ENCODE measurements around the gene GRIN3B.
"Not testable (repeated sequence)": the region's sequence is repeated elsewhere in the genome, so short reads cannot be mapped to it uniquely, and the experiment has no call there.

GRIN3B gene, protein sequence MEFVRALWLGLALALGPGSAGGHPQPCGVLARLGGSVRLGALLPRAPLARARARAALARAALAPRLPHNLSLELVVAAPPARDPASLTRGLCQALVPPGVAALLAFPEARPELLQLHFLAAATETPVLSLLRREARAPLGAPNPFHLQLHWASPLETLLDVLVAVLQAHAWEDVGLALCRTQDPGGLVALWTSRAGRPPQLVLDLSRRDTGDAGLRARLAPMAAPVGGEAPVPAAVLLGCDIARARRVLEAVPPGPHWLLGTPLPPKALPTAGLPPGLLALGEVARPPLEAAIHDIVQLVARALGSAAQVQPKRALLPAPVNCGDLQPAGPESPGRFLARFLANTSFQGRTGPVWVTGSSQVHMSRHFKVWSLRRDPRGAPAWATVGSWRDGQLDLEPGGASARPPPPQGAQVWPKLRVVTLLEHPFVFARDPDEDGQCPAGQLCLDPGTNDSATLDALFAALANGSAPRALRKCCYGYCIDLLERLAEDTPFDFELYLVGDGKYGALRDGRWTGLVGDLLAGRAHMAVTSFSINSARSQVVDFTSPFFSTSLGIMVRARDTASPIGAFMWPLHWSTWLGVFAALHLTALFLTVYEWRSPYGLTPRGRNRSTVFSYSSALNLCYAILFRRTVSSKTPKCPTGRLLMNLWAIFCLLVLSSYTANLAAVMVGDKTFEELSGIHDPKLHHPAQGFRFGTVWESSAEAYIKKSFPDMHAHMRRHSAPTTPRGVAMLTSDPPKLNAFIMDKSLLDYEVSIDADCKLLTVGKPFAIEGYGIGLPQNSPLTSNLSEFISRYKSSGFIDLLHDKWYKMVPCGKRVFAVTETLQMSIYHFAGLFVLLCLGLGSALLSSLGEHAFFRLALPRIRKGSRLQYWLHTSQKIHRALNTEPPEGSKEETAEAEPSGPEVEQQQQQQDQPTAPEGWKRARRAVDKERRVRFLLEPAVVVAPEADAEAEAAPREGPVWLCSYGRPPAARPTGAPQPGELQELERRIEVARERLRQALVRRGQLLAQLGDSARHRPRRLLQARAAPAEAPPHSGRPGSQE

DNA sequence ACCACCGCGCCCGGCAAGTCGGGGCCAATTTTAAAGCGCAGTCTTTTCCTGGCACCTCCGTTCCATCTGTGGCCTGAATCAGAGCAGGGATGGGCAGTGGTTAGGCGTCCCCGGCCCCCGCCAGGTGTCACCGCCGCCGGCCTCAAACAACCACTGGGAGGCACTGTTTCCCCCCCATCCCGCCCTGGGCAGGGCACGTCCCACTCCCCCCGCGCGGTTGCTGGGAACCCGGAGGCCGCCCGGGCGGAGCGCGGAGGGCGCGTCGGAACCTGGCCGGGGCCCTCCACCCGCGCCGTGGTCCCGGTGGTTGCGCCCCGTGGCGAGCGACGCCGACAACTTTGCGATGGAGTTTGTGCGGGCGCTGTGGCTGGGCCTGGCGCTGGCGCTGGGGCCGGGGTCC, at the start of gene GRIN3B:
TSS of gene GRIN3B (plus strand) at position 325 of the 400 bp plus-strand sequence. CDS start at position 344, 19 bp downstream.
- H3K4me3 ChIP-seq (ENCODE audit: low read depth, low read length) = peak within 1 kb of the TSS; percentile 8

DNA sequence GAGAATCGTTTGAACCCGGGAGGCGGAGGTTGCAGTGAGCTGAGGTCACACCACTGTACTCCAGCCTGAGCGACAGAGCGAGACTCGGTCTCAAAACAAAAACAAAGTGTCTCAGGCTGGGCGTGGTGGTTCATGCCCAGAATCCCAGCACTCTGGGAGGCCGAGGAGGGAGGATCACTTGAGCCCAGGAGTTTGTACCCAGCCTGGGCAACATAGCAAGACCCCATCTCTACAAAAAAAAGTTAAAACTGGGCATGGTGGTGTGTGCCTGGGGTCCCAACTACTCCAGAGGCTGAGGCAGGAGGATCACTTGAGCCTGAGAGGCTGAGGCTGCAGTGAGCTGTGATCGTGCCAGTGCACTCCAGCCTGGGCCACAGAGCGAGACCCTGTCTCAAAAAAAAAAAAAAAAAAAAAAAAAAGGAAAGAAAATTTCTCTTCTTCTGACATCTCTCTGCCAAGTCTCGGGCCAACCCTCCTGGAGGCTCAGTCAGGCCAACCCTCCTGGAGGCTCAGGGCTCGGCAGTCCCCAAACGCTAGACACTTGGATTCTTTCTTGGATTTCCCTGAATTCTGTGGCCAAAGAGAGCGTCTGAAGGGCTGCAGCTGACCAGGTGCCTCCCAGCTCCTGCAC, 48.1 kb upstream of the GRIN3B start:
- H3K4me3 ChIP-seq (ENCODE audit: low read depth, low read length) = no peak overlapping the region

DNA sequence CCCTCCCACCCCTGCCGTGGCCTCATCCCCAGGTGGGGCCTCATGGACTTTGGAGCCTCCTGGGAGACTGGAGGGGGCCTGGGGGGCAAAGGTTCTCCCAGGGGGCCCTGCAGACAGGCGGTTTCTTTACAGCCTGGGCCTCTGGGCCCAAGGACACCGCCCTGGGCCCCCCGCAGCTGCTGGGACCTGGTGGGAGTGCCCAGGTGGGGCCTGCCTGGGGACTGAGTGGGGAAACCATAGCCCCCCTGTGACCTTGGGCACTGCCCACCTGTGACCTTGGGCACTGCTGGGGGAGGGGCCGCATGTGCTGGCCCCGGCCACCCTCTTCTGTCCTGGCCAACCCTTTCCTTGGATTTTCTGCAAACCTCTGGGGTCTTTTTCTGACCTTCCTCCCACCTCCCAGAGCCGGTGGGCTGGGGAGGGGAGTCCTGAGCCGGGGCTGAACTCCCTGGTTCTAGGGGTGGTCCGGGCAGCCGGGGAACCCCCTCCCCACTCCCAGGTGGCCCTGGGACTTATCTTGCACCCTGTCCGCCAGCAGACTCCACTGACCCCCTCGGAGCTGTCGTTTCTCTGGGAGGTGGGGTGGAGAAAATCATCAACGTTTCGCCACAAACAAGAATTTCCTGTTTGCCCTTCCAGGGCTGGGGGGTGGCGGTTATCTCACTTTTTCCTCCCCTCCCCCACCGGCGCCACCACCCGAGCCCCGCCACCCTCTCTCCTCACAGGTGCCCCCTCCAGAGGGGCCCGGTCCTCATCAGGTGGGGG, 47.4 kb upstream of the GRIN3B start:
- no peak overlapping the region for H3K4me3 ChIP-seq (ENCODE audit: low read depth, low read length)

DNA sequence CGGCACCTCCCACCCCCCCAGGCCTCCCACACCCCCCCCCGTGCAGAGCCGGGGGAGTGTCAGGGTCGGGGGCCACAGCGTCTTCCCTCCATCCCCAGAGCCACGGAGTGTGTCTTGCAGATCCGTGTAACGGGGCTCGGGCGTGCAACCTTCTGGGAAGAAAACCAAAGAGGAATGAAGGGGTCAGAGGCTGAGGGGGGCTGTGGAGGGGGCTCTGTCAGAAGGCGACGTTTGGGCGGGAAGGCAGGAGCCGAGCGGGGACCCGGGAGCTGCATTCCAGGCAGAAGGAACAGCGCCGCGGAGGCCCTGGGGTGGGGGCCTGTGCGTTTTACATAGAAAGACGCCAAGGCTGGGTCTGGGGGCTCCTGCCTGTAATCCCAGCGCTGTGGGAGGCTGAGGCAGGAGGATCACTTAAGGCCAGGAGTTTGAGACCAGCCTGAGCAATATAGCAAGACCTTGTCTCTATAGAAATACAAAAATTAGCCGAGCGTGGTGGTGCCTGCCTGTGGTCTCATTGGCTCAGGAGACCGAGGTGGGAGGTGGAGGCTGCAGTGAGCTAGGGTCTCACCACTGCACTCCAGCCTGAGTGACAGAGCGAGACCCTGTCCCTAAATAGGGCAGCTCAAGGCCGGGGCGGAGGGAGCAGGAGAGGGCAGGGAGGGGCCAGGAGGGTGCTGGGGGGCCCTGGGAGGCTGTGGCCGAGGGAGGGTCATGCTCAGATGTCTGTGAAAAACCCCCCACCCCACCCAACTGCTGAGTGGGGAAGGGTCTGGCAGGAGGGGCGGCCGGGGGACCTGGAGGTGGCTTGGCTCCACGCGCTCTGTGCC, 46.6 kb upstream of the GRIN3B start:
- H3K4me3 ChIP-seq (ENCODE audit: low read depth, low read length) = no peak overlapping the region

DNA sequence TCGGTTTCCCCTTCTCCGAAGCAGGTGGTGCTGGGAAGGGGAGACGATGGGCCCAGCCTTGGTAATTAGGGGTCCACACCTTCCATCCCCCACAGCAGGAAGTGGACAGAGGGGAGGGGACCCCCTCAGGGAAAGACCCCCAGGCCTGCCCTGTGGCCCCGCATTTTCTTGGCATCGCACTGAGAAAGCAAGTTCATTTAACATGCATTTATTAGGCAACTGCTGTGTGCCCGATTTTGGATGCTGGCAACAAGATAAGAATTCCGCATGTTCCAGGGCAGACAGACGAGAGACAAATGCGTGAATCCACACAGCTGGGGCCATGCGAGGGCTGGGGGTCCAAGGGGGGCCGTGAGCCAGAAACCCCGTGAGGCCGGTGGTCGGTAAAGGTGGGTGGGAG, 45.9 kb upstream of the GRIN3B start:
- H3K4me3 ChIP-seq (ENCODE audit: low read depth, low read length) = no peak overlapping the region

DNA sequence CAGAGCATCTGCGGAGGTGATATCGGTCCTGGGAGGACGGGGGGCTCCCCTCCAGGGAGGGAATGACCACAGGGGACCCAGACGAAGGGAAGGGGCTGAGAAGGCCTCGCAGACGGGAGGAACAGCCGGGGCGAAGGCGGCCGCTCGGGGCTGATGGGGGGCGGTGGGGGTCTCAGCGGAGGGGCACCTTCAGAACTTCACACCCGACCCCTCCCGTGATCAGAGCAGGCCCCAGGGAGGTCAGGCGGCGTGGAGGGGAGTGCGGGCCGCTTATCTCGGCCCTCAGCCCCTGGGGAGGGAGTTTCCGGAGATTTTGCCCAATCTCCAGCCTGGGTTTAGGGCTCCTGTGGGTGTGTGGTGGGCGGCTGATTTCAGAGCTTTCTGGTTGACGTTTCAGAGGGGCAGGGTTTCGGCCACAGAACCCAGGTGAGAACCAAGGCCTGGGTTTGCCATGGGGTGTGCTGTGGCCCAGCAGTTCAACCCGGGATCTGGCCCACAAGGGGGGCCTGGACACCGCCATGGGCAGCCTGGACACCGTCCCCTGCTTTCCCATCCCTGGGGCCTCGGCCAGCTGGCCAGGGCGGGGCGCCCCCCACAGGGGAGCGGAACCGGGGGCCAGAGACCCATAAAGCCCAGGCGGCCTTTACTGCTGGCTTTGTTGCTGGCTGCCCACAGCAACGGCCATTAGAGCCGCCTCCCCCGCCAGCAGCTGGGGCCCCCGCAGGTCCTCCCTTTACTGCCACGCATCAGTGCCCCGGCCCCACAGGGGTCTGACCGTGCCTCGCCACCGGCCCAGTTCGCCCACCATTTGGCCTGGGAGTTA, 45.3 kb upstream of the GRIN3B start:
- H3K4me3 ChIP-seq (ENCODE audit: low read depth, low read length) = no peak overlapping the region

DNA sequence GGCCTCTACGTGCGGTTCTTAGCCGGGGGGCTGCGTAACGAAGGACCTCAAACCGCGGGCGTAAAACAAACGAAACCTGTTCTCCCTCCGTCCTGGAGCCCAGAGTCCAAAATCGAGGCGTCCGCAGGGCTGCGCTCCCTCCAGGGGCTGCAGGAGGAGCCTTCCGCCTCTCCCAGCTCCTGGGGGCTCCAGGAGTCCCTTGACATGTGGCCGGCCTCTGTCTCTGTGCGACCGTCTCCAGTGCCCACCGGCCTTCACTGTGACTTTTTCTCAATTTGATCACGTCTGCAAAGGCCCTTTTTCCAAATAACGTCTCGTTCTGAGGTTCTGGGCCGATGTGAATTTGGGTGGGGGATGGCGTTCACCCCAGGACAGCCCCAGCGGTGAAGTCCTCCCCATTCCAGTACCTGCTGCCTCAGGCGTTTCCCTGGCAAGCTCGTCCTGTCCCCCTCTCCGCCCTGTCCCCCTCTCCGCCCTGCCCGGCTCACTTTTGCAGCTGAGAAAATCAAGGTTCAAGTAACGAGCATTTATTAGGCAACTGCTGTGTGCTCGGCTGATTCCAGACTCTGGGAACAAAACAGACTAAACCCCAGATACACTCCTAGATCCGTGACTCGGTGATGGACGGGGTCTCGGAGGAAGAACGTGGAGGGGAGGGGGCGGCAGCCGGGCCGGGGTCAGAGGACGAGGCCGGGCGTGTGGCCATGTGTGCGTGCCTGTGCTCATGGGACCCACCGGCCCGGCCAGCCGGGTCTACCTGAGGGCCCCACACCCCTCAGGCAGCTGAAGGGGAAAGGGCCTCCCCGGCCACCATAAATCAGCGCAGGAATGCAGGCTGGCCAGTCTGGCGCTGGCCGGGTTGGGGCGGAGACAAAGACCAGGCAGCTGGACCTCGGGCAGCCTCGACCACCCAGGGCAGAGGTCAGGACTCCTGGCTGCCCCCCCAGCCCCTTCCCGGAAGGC, 44.1 kb upstream of the GRIN3B start:
- H3K4me3 ChIP-seq (ENCODE audit: low read depth, low read length) = no peak overlapping the region

DNA sequence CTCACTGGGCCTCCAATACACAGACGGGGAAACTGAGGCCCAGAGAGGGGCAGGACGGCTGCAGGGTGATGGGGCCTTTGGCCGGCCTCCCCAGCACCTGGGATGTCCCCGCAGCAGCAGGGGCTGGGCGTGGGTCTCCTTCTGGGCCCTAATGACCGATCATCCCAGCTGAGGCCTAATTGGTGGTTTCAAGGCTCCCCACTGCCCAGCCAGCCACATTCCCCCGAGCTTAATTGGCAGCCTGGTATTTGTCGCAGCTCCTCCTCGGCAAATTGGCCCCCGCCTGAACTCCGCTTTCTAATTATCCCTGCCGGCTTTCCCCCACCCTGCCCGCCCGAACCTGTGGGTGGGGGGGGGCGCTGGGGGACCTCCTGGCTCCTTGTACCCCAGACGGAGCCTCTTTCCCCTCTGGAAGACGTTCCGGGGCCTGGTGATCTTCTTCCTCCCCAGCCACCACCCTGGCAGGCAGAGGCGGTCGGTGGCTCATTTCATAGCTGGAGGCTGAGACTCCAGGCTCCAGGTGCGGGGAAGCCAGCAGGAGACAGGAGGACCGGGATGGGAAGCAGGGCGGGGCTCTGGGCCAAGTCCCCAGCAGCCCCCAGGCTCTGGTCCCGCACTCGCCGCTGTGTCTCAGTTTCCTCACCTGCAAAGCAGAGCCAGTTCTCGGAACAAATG, 43.3 kb upstream of the GRIN3B start:
- H3K4me3 ChIP-seq (ENCODE audit: low read depth, low read length) = no peak overlapping the region

DNA sequence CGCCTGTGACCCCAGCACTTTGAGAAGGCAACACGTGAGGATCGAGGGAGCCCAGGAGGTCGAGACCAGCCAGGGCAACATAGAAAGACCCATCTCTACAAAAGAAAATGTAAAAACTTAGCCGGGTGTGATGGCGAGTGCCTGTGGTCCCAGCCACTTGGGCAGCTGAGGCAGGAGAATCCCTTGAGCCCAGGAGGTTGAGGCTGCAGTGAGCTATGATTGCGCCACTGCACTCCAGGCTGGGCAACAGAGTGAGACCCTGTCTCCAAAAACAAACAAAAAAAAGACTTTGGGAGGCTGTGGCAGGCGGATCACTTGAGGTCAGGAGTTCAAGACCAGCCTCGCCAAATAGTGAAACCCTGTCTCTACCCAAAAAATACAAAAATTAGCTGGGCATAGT, 42.6 kb upstream of the GRIN3B start:
- not testable (repeated sequence) for H3K4me3 ChIP-seq (ENCODE audit: low read depth, low read length)

DNA sequence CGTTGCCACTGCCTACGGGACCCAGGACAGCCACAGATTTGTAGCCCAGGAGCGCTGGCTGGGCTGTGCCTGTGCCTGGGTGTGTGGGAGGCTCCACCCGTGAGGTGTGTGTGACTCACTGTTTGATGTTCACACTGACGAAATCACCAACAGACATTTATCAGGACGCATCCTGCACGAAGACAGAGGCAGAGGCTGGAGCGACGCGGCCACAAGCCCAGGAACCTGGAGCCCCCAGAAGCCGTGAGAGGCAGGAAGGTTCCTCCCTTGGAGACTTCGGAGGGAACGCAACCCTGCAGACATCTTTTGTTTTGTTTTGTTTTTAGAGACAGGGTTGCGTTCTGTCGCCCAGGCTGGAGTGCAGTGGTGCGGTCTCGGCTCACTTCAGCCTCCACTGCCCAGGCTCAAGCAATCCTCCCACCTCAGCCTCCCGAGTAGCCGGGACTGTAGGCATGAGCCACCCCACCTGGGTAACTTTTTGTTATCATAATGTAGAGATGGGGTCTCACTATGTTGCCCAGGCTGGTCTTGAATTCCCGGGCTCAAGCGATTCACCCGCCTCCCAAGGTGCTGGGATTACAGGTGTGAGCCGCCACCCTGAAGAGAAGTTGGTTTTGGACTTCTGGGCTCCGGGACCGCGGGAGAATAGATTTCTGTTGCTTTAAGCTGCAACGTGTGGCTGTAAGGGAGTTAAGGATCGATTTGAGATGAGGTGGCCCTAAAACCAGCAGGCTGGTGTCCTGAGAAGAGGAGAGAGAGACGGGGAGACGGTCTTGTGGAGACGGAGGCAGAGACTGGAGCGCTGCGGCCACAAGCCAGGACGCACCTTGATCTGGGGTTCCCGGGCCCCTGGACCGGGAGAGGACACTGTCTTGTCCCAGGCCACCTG, 41.0 kb upstream of the GRIN3B start:
- H3K4me3 ChIP-seq (ENCODE audit: low read depth, low read length) = no peak overlapping the region

DNA sequence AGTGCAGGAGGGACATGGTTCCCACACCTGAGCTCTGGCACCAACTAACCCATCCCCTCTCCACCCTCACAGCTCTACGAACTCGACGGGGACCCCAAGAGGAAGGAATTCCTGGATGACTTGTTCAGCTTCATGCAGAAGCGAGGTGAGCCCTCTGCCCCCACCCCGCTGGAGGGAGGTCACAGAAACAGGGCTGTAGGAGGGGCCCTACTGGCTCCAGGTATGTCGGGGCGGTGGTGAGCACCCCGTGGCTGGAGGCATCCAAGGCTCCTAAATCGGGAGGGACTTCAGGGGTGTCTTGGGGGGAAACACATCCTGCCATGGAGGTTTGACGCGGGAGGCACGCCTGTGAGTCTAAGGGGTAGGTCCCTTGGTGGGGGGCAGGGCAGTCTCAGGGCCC, 40.2 kb upstream of the GRIN3B start:
- H3K4me3 ChIP-seq (ENCODE audit: low read depth, low read length) = no peak overlapping the region

DNA sequence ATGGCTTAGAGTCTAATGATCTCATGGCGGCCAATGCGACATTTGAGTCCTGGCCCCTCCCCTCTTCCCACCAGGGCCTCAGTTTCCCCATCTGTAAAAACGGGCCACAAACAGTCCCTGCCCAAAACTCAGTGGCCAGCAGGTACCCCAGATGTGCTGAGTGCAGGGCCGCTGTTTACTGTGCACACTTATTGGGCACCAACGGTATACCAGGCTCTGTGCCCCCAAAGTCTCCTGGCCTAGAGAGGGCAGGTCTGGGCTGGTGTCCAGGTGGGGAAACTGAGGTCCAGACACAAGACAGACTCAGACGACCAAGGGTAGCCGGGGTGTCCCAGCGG, 39.6 kb upstream of the GRIN3B start:
- H3K4me3 ChIP-seq (ENCODE audit: low read depth, low read length) = no peak overlapping the region

DNA sequence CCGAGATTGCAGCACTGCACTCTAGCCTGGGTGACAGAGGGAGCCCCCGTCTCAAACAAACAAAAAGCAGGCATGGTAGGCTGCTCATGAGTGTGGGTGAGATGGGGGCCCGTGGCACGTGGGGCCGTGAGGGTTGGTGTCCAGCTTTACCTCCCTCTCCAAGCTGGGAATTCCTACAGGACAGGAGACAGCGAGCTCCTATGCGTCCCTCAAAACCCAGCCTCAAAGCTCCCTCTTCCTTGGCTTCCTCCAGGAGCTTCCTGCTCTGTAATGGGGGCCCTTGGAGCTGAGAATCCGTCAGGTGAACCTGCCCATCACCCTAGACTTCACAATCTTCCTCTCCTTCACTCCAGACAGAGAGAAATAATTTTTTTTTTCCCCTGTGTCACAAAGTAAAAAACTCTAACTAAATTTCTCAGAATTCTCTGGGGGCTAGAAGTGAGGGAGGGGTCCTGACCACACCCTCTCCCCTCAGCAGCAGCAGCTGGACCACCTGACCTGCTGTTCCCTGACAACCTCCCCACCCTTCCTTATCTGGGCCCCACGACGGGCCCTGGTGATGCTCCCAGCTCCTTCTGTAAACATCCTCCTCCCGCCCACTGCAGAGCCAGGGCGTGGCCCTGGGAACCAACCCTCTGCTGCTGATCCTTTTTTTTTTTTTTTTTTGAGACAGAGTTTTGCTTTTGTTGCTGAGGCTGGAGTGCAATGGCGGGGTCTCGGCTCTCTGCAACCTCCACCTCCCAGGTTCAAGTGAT, 38.2 kb upstream of the GRIN3B start:
- H3K4me3 ChIP-seq (ENCODE audit: low read depth, low read length) = no peak overlapping the region

DNA sequence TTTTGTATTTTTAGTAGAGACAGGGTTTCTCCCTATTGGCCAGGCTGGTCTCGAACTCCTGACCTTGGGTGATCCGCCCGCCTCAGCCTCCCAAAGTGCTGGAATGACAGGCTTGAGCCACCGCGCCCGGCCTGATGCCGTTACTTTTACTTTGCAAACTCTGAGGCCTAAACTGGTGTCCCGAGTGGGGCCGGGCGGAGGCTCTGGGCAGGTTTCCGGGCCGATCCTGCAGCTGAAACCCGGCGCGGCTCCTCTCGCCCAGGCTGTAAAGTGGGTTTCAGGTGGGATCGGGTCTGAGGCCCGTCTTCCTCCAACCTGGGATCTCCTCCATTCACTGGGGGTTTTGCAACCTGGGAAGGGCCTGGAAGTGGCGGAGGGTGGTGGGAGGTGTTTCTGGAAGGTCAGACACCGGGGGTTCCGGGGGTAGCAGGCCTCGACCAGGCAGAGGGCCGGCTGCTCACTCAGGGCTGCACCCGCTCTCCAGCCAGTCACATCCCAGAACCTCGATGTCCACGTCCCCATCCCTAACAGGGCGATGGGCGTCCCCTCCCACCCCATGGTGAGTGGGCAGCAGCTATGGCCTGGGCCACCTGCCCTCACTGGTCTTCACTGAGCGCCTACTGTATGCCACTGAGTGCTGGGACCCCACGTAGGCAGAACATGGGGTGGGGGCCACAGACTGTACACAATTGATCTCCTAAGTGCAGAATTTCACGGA, 37.4 kb upstream of the GRIN3B start:
- no peak overlapping the region for H3K4me3 ChIP-seq (ENCODE audit: low read depth, low read length)

DNA sequence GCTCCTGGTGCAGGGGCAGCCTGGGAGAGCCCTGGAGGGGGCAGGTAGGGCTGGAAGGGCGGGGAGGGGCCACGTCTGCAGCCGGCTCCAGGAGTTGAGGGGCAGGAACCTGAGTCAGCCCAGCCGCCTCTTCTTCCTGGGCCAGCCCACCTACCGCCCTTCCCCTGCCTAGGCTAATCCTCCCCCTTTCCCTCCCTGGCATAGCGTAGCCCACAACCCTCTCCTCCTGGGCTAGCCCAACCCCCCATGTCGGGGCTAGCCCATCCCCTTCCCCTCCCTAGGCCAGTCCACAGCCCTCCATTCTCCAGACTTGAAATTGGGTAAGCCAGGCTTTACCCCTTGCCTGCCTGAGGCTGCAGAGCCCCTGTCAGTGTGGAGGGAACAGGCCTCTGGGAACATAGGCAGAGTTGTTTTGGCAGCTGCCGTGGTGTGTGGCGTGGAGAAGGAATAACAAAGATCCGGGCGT, 36.7 kb upstream of the GRIN3B start:
- no peak overlapping the region for H3K4me3 ChIP-seq (ENCODE audit: low read depth, low read length)
